ENCODE measurements around the gene ALB. TPM values are rescaled to one million over a fixed set of nuclear protein-coding genes. Genes with fewer than 3 reads are reported as not detected.
"Not testable (repeated sequence)": the region's sequence is repeated elsewhere in the genome, so short reads cannot be mapped to it uniquely, and the experiment has no call there.

ALB gene
- 4.6 TPM for polyA plus RNA-seq (ENCODE audit: insufficient read length)
- long read RNA-seq, donor 1, result 0 reads
- long read RNA-seq, donor 2, result 0 reads
- long read RNA-seq, donor 3, partial matches to known transcripts, result 0 of 1 reads
- long read RNA-seq, donor 3, other reads (novel, unspliced or antisense), result 0 of 1 reads
- long read RNA-seq, donor 4, result 0 reads
- long read RNA-seq, donor 5, partial matches to known transcripts, result 0 of 2 reads
- long read RNA-seq, donor 5, other reads (novel, unspliced or antisense), result 0 of 2 reads
- long read RNA-seq, donor 6, partial matches to known transcripts, result 0 of 3 reads
- long read RNA-seq, donor 6, other reads (novel, unspliced or antisense), result 0 of 3 reads
- long read RNA-seq, donor 7, result 0 reads
- long read RNA-seq, donor 8, result 0 reads

GRCh38 chr4:73404042-73404441 is at the start of gene ALB:
Gene ALB (plus strand): TSS chr4:73404287. CDS start chr4:73404328, 41 bp downstream.
- no peak for DNase-seq

- DNase-seq, result not testable (repeated sequence)
Observed at GRCh38 chr4:73357174-73357573, 46.9 kb upstream of the ALB start.

DNA sequence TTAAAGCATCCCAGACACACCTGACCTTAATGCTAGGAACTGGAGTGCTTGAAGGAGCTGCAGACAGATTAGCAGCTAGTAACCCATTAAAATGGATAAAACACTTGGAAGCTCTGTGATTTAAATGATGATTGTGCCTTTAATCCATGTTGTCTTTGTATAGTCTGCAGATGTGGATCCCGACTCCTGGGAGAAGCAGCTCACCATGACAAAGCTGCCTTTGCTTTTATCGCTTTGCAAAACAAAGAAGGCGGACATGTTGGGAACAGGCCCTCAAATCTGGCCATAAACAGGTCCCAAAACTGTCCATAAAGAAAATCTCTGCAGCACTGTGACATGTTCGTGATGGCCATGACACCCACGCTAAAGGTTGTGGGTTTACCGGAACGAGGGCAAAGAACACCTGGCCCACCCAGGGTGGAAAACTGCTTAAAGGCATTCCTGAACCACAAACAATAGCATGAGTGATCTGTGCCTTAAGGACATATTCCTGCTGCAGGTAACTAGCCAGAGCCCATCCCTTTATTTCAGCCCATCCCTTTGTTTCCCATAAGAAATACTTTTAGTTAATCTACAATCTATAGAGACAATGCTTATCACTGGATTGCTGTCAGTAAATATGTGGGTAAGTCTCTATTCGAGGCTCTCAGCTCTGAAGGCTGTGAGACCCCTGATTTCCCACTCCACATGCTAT is 34.4 kb upstream of the ALB start:
- not testable (repeated sequence) for DNase-seq

- no peak for DNase-seq
Observed at GRCh38 chr4:73375328-73375741, 28.8 kb upstream of the ALB start.

DNA sequence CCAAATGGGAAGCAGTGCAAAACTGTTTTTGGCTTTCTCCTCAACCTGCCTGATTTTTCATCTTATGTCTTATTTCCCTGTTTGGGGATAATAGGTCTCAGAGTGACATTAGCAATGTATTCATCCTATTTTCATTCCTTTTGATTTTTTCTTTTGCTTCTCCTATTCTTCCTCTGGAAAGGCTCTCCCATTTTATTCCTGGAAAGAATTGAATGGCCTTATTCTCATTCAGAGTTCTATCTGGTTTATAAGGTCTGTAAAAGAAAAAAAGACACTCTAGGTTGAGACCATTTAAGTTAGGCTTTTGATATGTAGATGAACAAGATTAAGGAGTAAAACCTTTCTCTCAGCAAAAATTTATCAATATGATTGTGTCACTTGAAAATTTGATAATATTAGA is 27.8 kb upstream of the ALB start:
- DNase-seq, result no peak

GRCh38 chr4:73376976-73377375 is 27.1 kb upstream of the ALB start:
- DNase-seq, result no peak

- DNase-seq, result no peak
Observed at GRCh38 chr4:73378887-73379286, 25.2 kb upstream of the ALB start.

DNA sequence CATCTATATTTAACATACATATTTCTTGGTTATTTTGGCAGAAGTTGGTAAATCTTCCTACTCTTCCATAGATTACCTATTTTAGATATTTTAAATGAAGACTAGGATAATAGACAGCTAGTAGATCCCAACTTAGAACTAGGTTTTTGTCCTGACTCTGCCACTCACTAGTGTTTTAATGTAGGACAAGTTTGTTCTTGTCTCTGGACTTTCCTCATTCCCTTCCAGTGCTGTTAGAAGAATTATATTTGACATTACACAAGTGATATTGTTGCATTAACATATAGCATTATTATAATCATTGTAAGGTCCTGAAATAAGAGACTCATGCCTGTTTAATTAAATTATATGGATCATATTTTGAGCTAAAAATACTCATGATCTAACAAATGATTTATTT is 24.1 kb upstream of the ALB start:
- DNase-seq, result no peak

- DNase-seq, result no peak
Observed at GRCh38 chr4:73381214-73381613, 22.9 kb upstream of the ALB start.

DNA sequence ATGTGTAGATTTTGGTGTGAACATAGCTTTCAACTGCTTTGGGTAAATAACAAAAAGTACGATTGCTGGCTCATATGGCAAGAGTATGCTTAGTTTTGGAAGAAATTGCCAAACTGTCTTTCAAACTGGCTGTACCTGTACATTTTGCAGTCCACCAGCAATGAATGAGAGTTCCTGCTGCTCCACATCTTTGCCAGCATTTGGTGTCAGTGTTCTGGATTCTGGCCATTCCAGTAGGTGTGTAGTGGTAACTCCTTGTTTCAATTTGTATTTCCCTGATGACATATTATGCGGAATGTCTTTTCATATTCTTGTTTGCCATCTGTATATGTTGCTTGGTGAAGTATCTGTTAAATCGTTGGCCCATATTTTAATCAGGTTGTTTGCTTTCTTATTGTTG is 20.6 kb upstream of the ALB start:
- no peak for DNase-seq

- DNase-seq, result no peak
Observed at GRCh38 chr4:73387552-73387951, 16.5 kb upstream of the ALB start.

GRCh38 chr4:73388887-73389286 is 15.2 kb upstream of the ALB start:
- DNase-seq, result no peak

- DNase-seq, result not testable (repeated sequence)
Observed at GRCh38 chr4:73389663-73390062, 14.4 kb upstream of the ALB start.

DNA sequence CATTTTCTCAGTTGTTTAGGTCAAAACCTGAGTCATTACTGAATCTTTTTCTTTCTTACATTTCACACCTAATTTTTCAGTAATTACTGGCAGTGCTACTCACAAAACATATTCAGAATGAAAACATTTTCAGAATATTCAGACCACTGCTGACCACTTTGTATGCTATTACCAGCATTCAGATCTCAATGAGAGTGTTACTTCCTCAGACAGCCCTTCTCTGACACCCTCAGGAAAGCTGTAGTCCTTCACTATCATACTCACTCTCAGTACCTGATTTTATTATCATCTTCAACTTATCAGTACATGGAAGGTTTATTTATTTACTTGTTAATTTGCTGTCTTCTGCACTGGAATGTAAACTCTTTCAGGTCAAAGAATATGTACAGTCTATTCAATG is 12.3 kb upstream of the ALB start:
- no peak for DNase-seq

DNA sequence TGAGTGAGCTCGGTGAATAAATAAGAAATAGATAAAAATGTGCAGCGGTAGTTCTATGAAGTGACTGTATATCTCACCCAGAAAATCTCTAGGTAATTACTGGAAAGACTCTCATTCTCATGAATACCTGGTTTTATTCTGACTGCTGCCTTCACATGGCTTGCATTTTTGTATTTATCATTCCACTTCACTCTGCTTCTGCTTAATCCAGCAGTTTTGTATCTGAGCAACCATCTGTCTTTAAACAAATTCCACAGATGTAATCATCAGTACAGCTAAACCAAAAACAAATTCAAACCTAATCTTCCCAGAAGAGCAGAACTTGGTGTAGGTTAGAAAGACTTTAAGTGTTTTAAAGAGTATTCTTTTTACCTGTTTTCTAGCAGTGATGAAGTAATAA is 11.2 kb upstream of the ALB start:
- no peak for DNase-seq

GRCh38 chr4:73396304-73396703 is 7.8 kb upstream of the ALB start:
- DNase-seq, result no peak

GRCh38 chr4:73396993-73397972 is 6.8 kb upstream of the ALB start:
- DNase-seq, result no peak

GRCh38 chr4:73401412-73401811 is 2.7 kb upstream of the ALB start:
- no peak for DNase-seq

- DNase-seq, result no peak
Observed at GRCh38 chr4:73404457-73404856, 370 bp downstream of the ALB start.

GRCh38 chr4:73405138-73405537 is 1.1 kb downstream of the ALB start:
- no peak for DNase-seq

GRCh38 chr4:73406548-73406875 is 2.4 kb downstream of the ALB start:
- no peak for DNase-seq

GRCh38 chr4:73407227-73407673 is 3.2 kb downstream of the ALB start:
- no peak for DNase-seq
